ENCODE results near the gene FRMD1. TPM values are rescaled to one million over a fixed set of nuclear protein-coding genes. Genes with fewer than 3 reads are reported as not detected.

The FRMD1 gene
- total RNA-seq, 1 experiment from 2014 or later: not detected

- no peak overlapping the region for H3K27ac ChIP-seq (ENCODE audit: low read depth, low read length)
- TF ChIP-seq SRF (IDR thresholded peaks at IDR 0.05; ENCODE audit: low read depth): no peak
- TF ChIP-seq ZNF274 (IDR thresholded peaks at IDR 0.05; ENCODE audit: low read depth, low read length): no peak
- no peak for TF ChIP-seq MAX (IDR thresholded peaks at IDR 0.05)
- TF ChIP-seq FOSL1 (IDR thresholded peaks at IDR 0.05; ENCODE audit: low read depth): no peak
- no peak for TF ChIP-seq EGR1 (IDR thresholded peaks at IDR 0.05; ENCODE audit: low read depth)
- no peak for TF ChIP-seq POLR2AphosphoS5 (IDR thresholded peaks at IDR 0.05; ENCODE audit: low read depth, low read length)
- TF ChIP-seq POLR2A (IDR thresholded peaks at IDR 0.05; ENCODE audit: borderline replicate concordance, extremely low read depth, insufficient read depth, insufficient read length): no peak
- TF ChIP-seq EZH2phosphoT487 (IDR thresholded peaks at IDR 0.05; ENCODE audit: borderline replicate concordance): no peak
- TF ChIP-seq SP1 (IDR thresholded peaks at IDR 0.05; ENCODE audit: low read depth): no peak
- TF ChIP-seq CEBPB (IDR thresholded peaks at IDR 0.05; ENCODE audit: low read depth): no peak
- TF ChIP-seq YY1 (IDR thresholded peaks at IDR 0.05; ENCODE audit: extremely low read depth, insufficient replicate concordance, low read depth, low read length): no peak
- no peak for TF ChIP-seq ATF3 (IDR thresholded peaks at IDR 0.05)
- no peak for TF ChIP-seq ZFX (IDR thresholded peaks at IDR 0.05)
- no peak for TF ChIP-seq CTCF (IDR thresholded peaks at IDR 0.05 in 2 of 3, conservative IDR thresholded peaks at IDR 0.05 in 1 of 3; ENCODE audit: borderline replicate concordance in 1 of 3, insufficient read depth in 1 of 3, low read depth in 2 of 3, low read length in 2 of 3)
- no peak for TF ChIP-seq EZH2 (IDR thresholded peaks at IDR 0.05)
- no peak for TF ChIP-seq ELF1 (IDR thresholded peaks at IDR 0.05; ENCODE audit: borderline replicate concordance, low read depth)
- no peak for TF ChIP-seq CBX3 (IDR thresholded peaks at IDR 0.05; ENCODE audit: low read depth)
- TF ChIP-seq ZBTB33 (IDR thresholded peaks at IDR 0.05; ENCODE audit: extremely low read depth, insufficient replicate concordance, low read length): no peak
- H3K36me3 ChIP-seq (ENCODE audit: control insufficient read depth in 1 of 2, insufficient read depth in 2 of 2, low read length in 2 of 2): no peaks in the 10 kb centered on the region
- no peak overlapping the region for H3K9ac ChIP-seq (ENCODE audit: low read length)
- ChIA-PET CTCF (no interaction called here), POLR2A (no interaction called here), RAD21 (ENCODE audit: low non-redundant PET in 1 of 2, low total read pairs in 2 of 2, uncharacterized antibody in 2 of 2, unreplicated experiment in 2 of 2) (no interaction called here)
- no TSS peak for BruUV-seq (replicated peaks)
- no peaks in the 10 kb centered on the region for H3K9me2 ChIP-seq (ENCODE audit: insufficient read depth)
- no peaks in the 10 kb centered on the region for H3K27me3 ChIP-seq (ENCODE audit: insufficient read depth, low read length)
- no peak overlapping the region for H3K4me3 ChIP-seq (replicated peaks in 1 of 2; ENCODE audit: low read depth in 1 of 2, low read length in 2 of 2)
- DNase-seq (ENCODE audit: low read depth, low spot score) (no peak), ATAC-seq (no peak)
- no peaks in the 10 kb centered on the region for H3K4me1 ChIP-seq (ENCODE audit: control insufficient read depth in 1 of 2, insufficient read depth in 2 of 2, low read length in 2 of 2)
- H3K4me2 ChIP-seq (ENCODE audit: low read length): no peak overlapping the region
- no peaks in the 10 kb centered on the region for H3K79me2 ChIP-seq (ENCODE audit: insufficient read depth, low read length)
- no peak overlapping the region for H2AFZ ChIP-seq (ENCODE audit: low read depth, low read length, poor library complexity, severe bottlenecking)
- H3K9me3 ChIP-seq (ENCODE audit: control insufficient read depth in 1 of 2, insufficient read depth in 1 of 2, low read depth in 1 of 2, low read length in 2 of 2): no peaks in the 10 kb centered on the region
- H4K20me1 ChIP-seq (ENCODE audit: insufficient read depth): no peaks in the 10 kb centered on the region
- intact Hi-C loops (cut with micrococcal nuclease): no loop called here
These were observed 43.5 kb upstream of the FRMD1 start for GRCh38 chr6:168122521-168122920.

Measured in HCT116 (cell line).